Nephron progenitor cell (in vitro differentiated cells): Measurements from ENCODE around the gene ZNF804A.

Source experiments
- DNase-seq: peaks from one replicate; pipeline ENCODE4 v3.0.0; 2021
- H3K27ac Mint-ChIP-seq: 2 replicates; pipeline ENCODE4 v1.8.0; 2021; ENCODE audit warnings: mild to moderate bottlenecking, moderate library complexity, mixed read lengths
- H3K27me3 Mint-ChIP-seq: 2 replicates; pipeline ENCODE4 v1.8.0; 2021; ENCODE audit warnings: mild to moderate bottlenecking, low read depth, mixed read lengths; ENCODE audit not compliant: poor library complexity
- H3K36me3 Mint-ChIP-seq: 2 replicates; pipeline ENCODE4 v1.8.0; 2021; ENCODE audit warnings: low read depth, mixed read lengths
- H3K4me1 Mint-ChIP-seq: 2 replicates; pipeline ENCODE4 v1.8.0; 2021; ENCODE audit warnings: mixed read lengths
- H3K4me3 Mint-ChIP-seq: 2 replicates; pipeline ENCODE4 v1.8.0; 2021; ENCODE audit warnings: mild to moderate bottlenecking, moderate library complexity, mixed read lengths
- H3K9me3 Mint-ChIP-seq: 2 replicates; pipeline ENCODE4 v1.8.0; 2021; ENCODE audit warnings: mild to moderate bottlenecking, moderate library complexity, mixed read lengths
- CTCF ChIP-seq: fragments of 200-600 bp; sonication (generic); IDR thresholded peaks from 2 replicates; pipeline ENCODE4 v1.5.0; 2021; ENCODE audit warnings: antibody characterized with exemption

ZNF804A gene

GRCh38 chr2:184696644-184697043, 98.3 kb downstream of the ZNF804A start:
- H3K27ac Mint-ChIP-seq, result no peak overlapping the region
- no peak overlapping the region for H3K4me3 Mint-ChIP-seq
- no peaks in the 10 kb centered on the region for H3K9me3 Mint-ChIP-seq
- no peaks in the 10 kb centered on the region for H3K27me3 Mint-ChIP-seq
- TF ChIP-seq CTCF, result no peak
- no peak for DNase-seq
- no peaks in the 10 kb centered on the region for H3K36me3 Mint-ChIP-seq
- H3K4me1 Mint-ChIP-seq, result no peaks in the 10 kb centered on the region

GRCh38 chr2:184698476-184698875, 100.1 kb downstream of the ZNF804A start:
- no peak overlapping the region for H3K27ac Mint-ChIP-seq
- DNase-seq, result no peak
- no peaks in the 10 kb centered on the region for H3K36me3 Mint-ChIP-seq
- H3K4me1 Mint-ChIP-seq, result no peaks in the 10 kb centered on the region
- no peaks in the 10 kb centered on the region for H3K9me3 Mint-ChIP-seq
- H3K4me3 Mint-ChIP-seq, result no peak overlapping the region
- TF ChIP-seq CTCF, result no peak
- H3K27me3 Mint-ChIP-seq, result no peaks in the 10 kb centered on the region

GRCh38 chr2:184721881-184722280, 123.6 kb downstream of the ZNF804A start:
- Mint-ChIP-seq H3K4me1 (no peaks in the 10 kb centered on the region), H3K27me3 (no peaks in the 10 kb centered on the region), H3K9me3 (peaks cover 23% of the 10 kb centered on the region), H3K4me3 (no peak overlapping the region), H3K36me3 (peaks cover 7% of the 10 kb centered on the region), H3K27ac (no peak overlapping the region)
- no peak for DNase-seq
- no peak for TF ChIP-seq CTCF

GRCh38 chr2:184727813-184728212, 129.5 kb downstream of the ZNF804A start:
- Mint-ChIP-seq H3K36me3 (no peaks in the 10 kb centered on the region), H3K27me3 (no peaks in the 10 kb centered on the region), H3K27ac (no peak overlapping the region), H3K9me3 (no peaks in the 10 kb centered on the region), H3K4me3 (no peak overlapping the region), H3K4me1 (no peaks in the 10 kb centered on the region)
- TF ChIP-seq CTCF, result no peak
- no peak for DNase-seq

GRCh38 chr2:184728411-184728810, 130.1 kb downstream of the ZNF804A start:
- no peaks in the 10 kb centered on the region for H3K4me1 Mint-ChIP-seq
- no peaks in the 10 kb centered on the region for H3K36me3 Mint-ChIP-seq
- H3K4me3 Mint-ChIP-seq, result no peak overlapping the region
- H3K27me3 Mint-ChIP-seq, result no peaks in the 10 kb centered on the region
- no peaks in the 10 kb centered on the region for H3K9me3 Mint-ChIP-seq
- no peak overlapping the region for H3K27ac Mint-ChIP-seq
- DNase-seq, result no peak
- TF ChIP-seq CTCF, result no peak

- Mint-ChIP-seq H3K27ac (no peak overlapping the region), H3K9me3 (no peaks in the 10 kb centered on the region), H3K27me3 (no peaks in the 10 kb centered on the region), H3K4me3 (no peak overlapping the region), H3K4me1 (no peaks in the 10 kb centered on the region), H3K36me3 (no peaks in the 10 kb centered on the region)
- TF ChIP-seq CTCF, result no peak
- no peak for DNase-seq
These were observed 131.3 kb downstream of the ZNF804A start for GRCh38 chr2:184729581-184729980.
